Measurements from ENCODE around the gene SLC5A9. TPM values are rescaled to one million over a fixed set of nuclear protein-coding genes. Genes with fewer than 3 reads are reported as not detected.

SLC5A9 gene
- total and polyA plus RNA-seq, 2 donors (not counting 1 experiment from before 2014, with no cell fraction given), result not detected

GRCh38 chr1:48187969-48188563, 34.5 kb upstream of the SLC5A9 start:
- Histone ChIP-seq H3K27me3 (ENCODE audit: control insufficient read depth, insufficient read depth, low read length) (no peaks in the 10 kb centered on the region), H3K4me1 (ENCODE audit: control insufficient read depth, extremely low read depth, insufficient read depth, low read length) (no peaks in the 10 kb centered on the region), H3K36me3 (ENCODE audit: control insufficient read depth, insufficient read depth, low read length) (no peaks in the 10 kb centered on the region), H4K20me1 (ENCODE audit: control insufficient read depth, extremely low read depth, insufficient read depth, low read length) (no peaks in the 10 kb centered on the region), H3K9ac (ENCODE audit: insufficient read depth, low read length) (no peak overlapping the region), H3K4me2 (ENCODE audit: extremely low read depth, insufficient read depth, low read length) (no peak overlapping the region), H3K79me2 (ENCODE audit: control insufficient read depth, insufficient read depth, low read length) (no peaks in the 10 kb centered on the region), H2AFZ (ENCODE audit: low read length) (no peak overlapping the region), H3K27ac (ENCODE audit: insufficient read depth, low read length) (no peak overlapping the region), H3K4me3 (replicated peaks in 1 of 4; ENCODE audit: control extremely low read depth in 1 of 4, insufficient read depth in 1 of 4, low read depth in 3 of 4, low read length in 4 of 4) (no peak overlapping the region), H3K9me3 (ENCODE audit: control insufficient read depth, insufficient read depth, low read depth, low read length) (no peaks in the 10 kb centered on the region)
- DNase-seq (ENCODE audit: low read depth in 2 of 2), result no peak
- TF ChIP-seq CTCF (conservative IDR thresholded peaks at IDR 0.05 in 1 of 2, IDR thresholded peaks at IDR 0.05 in 1 of 2; ENCODE audit: low read depth in 1 of 2, low read length in 2 of 2) (no peak), EZH2 (IDR thresholded peaks at IDR 0.05; ENCODE audit: low read length, missing control alignments) (no peak)

DNA sequence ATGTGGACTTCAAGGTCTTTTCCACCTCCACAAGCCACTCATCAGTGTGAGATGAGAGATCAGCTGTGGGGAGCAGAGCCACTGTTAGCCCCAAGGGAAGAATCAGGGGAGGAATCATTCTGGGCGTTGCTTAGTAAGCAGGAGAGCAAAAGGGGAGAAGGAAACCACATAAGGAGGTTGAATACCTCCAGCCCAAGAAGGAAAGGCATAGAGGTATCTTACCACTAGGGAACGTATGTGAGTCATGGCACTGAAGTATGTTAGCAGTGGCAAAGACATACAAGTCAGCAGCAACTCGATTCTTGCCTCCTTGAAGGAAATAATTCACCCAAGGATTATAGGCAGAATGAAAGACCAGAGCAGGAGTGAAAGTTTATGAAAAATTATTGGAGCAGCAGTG, 31.6 kb upstream of the SLC5A9 start:
- Histone ChIP-seq H3K4me3 (replicated peaks in 1 of 4; ENCODE audit: control extremely low read depth in 1 of 4, insufficient read depth in 1 of 4, low read depth in 3 of 4, low read length in 4 of 4) (no peak overlapping the region), H3K9me3 (ENCODE audit: control insufficient read depth, insufficient read depth, low read depth, low read length) (no peaks in the 10 kb centered on the region), H3K36me3 (ENCODE audit: control insufficient read depth, insufficient read depth, low read length) (no peaks in the 10 kb centered on the region), H3K79me2 (ENCODE audit: control insufficient read depth, insufficient read depth, low read length) (no peaks in the 10 kb centered on the region), H2AFZ (ENCODE audit: low read length) (no peak overlapping the region), H3K4me2 (ENCODE audit: extremely low read depth, insufficient read depth, low read length) (no peak overlapping the region), H3K27me3 (ENCODE audit: control insufficient read depth, insufficient read depth, low read length) (no peaks in the 10 kb centered on the region), H3K9ac (ENCODE audit: insufficient read depth, low read length) (no peak overlapping the region), H3K27ac (ENCODE audit: insufficient read depth, low read length) (no peak overlapping the region), H4K20me1 (ENCODE audit: control insufficient read depth, extremely low read depth, insufficient read depth, low read length) (no peaks in the 10 kb centered on the region), H3K4me1 (ENCODE audit: control insufficient read depth, extremely low read depth, insufficient read depth, low read length) (no peaks in the 10 kb centered on the region)
- TF ChIP-seq CTCF (conservative IDR thresholded peaks at IDR 0.05 in 1 of 2, IDR thresholded peaks at IDR 0.05 in 1 of 2; ENCODE audit: low read depth in 1 of 2, low read length in 2 of 2) (no peak), EZH2 (IDR thresholded peaks at IDR 0.05; ENCODE audit: low read length, missing control alignments) (no peak)
- no peak for DNase-seq (ENCODE audit: low read depth in 2 of 2)

DNA sequence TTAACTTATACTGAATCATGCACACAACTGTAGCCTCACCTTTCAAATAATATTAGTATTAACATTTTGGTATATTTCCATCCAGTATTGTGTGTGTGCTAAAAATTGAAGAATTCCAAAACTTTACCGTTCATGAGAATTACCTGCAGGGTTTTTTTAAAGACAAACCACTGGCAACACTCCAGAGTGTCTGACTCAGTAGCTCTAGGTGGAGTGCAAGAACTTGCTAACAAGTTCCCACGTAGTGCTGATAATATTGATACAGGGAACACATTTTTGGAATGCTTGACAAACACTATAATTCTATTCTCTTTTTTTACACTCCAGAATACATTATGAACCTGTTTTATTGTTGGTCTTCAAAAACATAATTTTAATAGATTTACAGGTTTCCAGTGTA, 27.7 kb upstream of the SLC5A9 start:
- no peaks in the 10 kb centered on the region for H3K9me3 ChIP-seq (ENCODE audit: control insufficient read depth, insufficient read depth, low read depth, low read length)
- H3K27ac ChIP-seq (ENCODE audit: insufficient read depth, low read length), result no peak overlapping the region
- no peak for TF ChIP-seq CTCF (conservative IDR thresholded peaks at IDR 0.05 in 1 of 2, IDR thresholded peaks at IDR 0.05 in 1 of 2; ENCODE audit: low read depth in 1 of 2, low read length in 2 of 2)
- TF ChIP-seq EZH2 (IDR thresholded peaks at IDR 0.05; ENCODE audit: low read length, missing control alignments), result no peak
- H3K4me3 ChIP-seq (replicated peaks in 1 of 4; ENCODE audit: control extremely low read depth in 1 of 4, insufficient read depth in 1 of 4, low read depth in 3 of 4, low read length in 4 of 4), result no peak overlapping the region
- no peak for DNase-seq (ENCODE audit: low read depth in 2 of 2)
- H2AFZ ChIP-seq (ENCODE audit: low read length), result no peak overlapping the region
- no peak overlapping the region for H3K4me2 ChIP-seq (ENCODE audit: extremely low read depth, insufficient read depth, low read length)
- H3K27me3 ChIP-seq (ENCODE audit: control insufficient read depth, insufficient read depth, low read length), result no peaks in the 10 kb centered on the region
- H3K9ac ChIP-seq (ENCODE audit: insufficient read depth, low read length), result no peak overlapping the region
- no peaks in the 10 kb centered on the region for H3K36me3 ChIP-seq (ENCODE audit: control insufficient read depth, insufficient read depth, low read length)
- no peaks in the 10 kb centered on the region for H3K79me2 ChIP-seq (ENCODE audit: control insufficient read depth, insufficient read depth, low read length)
- H3K4me1 ChIP-seq (ENCODE audit: control insufficient read depth, extremely low read depth, insufficient read depth, low read length), result no peaks in the 10 kb centered on the region
- no peaks in the 10 kb centered on the region for H4K20me1 ChIP-seq (ENCODE audit: control insufficient read depth, extremely low read depth, insufficient read depth, low read length)

Measured in fibroblast of lung (primary cell).